GM12801 (cell line): ENCODE results near the gene BRI3.

Source experiments
- TF ChIP-seq, protein P1 (sequence below): IDR thresholded peaks from one replicate; pipeline ENCODE4 v1.5.1; 2011; ENCODE audit warnings: control low read depth; ENCODE audit not compliant: insufficient read length; ENCODE audit errors: extremely low read depth

Gene BRI3

DNA sequence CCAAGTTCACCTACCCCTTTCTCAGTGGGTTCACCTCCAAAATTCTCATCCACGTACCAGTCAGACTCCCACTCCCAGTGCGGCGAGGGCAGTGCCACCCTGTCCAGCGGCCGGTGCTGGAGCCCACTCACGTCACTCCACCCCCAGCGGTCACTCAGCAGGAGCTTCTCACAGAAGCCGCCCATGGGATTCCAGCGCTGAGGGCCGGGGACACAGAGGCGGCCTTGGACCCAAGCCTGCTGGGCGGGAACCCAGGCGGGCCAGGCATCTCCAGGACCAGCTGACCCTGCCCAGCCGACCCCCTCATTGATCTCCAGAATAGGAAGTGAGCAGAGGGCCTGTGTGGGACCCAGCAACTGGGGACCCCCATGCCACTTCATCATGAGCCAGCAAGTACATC, 36.6 kb upstream of the BRI3 start:
- TF ChIP-seq, protein P1, sequence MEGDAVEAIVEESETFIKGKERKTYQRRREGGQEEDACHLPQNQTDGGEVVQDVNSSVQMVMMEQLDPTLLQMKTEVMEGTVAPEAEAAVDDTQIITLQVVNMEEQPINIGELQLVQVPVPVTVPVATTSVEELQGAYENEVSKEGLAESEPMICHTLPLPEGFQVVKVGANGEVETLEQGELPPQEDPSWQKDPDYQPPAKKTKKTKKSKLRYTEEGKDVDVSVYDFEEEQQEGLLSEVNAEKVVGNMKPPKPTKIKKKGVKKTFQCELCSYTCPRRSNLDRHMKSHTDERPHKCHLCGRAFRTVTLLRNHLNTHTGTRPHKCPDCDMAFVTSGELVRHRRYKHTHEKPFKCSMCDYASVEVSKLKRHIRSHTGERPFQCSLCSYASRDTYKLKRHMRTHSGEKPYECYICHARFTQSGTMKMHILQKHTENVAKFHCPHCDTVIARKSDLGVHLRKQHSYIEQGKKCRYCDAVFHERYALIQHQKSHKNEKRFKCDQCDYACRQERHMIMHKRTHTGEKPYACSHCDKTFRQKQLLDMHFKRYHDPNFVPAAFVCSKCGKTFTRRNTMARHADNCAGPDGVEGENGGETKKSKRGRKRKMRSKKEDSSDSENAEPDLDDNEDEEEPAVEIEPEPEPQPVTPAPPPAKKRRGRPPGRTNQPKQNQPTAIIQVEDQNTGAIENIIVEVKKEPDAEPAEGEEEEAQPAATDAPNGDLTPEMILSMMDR, result no peak

DNA sequence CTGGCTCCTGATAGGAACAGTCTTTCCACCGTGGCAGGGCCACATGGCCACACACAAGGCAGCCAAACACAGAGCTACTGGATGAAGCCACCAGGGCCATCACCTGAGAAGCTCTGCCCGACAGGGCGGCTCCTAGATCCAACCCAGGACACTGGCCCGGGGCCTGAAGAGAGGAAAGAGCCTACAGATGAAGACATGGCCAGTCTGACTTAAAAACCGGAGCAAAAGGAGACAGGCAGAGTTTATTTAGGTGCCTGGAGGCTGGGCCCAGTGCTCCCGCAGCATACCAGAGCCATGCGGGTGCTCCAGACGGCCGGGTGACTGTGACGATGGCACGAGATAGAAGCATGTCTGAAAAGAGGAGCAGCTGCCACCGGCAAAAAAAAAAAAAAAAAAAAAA, 33.3 kb upstream of the BRI3 start:
- TF ChIP-seq, protein P1, result no peak

DNA sequence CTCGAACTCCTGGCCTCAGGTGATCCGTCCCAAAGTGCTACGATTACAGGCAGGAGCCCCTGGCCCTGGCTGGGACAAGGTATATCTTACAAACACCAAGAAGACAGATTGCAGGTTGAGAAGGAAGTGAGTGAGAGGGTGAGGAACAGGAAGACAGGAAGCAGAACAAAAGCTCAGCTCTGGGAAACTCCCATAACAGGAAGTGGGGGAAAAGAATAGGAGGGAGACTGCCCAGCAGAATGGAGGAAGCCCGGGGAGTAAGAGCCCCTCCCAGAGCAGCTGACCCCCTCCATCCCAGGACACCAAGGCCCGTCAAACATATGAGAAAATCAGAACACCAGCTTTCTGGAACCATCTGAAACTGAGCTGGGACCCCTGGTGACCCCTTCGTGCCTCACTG, 32.4 kb upstream of the BRI3 start:
- TF ChIP-seq, protein P1, result no peak

DNA sequence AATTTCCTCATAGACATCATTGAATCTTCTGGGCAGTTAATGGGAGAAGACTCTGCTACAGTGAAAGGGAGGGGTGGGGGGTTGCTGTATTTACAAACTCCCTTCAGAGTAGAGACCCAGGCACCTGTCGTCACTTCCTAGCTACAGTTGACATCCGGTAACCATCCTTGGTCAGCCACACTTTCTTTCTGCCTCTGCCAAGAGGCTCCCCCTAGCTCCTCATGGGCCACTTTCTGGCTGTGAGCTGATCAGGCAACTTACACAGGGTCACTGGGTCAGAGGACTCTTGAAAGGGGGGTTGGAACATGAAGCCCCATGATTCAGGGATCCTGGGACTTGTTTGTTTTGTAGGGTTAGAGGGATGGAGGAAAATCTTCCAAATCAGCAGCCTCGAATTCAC, 30.7 kb upstream of the BRI3 start:
- TF ChIP-seq, protein P1, result no peak

DNA sequence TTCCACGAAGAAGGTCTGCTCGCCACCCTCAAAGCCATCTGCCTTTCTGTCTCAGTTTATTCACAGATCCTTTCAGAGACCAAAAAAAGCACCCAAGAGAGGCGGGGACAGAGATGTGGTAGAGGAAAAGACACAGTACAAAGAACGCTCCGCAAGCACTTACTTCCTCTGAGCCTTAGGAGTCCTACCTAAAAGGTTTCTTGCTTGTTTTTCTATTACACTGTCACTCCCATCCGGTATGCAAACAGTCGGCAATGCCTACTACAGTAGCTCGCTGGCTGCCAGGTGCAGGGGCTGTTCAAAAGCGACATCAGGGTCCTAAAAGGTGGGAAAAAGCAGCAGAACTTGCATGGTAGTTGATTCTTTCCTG, 30.3 kb upstream of the BRI3 start:
- TF ChIP-seq, protein P1, result no peak

DNA sequence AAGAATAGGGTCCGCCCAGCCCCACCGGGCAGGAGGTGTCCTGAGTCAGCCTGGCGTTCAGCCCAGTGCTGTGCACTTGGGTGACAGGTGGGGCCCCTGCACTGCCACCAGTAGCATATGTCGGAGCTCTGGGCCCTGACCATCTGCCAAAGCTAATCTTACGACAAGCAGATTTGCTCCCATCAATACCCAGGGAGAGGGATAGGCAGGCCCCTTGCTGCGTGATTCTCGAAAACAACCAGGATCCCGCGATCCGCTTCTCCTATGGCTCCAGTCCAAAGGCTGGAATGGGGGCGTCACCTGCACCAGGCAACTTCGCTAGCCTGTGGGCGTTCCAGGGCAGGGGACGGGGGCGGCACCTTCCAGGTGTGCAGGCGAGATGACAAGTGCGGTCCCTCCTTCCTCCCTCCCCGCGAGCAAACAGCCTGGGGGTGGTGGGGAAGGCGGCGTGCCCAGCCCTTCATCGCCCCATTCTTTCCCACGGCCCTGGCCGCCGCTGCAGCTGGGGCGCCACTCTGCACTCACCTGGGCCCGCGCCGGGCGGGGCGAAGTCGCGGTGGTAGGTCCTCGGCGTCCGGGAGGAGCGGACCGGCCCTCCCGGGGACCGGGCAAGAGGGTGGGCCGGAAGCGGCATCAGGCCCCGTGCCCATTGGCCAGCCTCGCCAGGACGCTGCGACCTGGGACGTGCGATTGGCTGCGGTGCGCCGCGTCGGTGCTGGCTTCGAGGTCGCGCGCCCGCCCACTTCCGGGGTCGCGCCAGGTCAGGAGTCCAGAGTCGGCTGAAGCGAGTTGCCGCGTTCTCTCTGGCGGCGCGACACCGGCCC, 29.7 kb upstream of the BRI3 start, which contains the start of gene TECPR1:
TECPR1 (minus strand) TSS at position 632 of the 824 bp plus-strand sequence. CDS start 6,086 bp downstream, outside the sequence.
- TF ChIP-seq, protein P1, result no peak

DNA sequence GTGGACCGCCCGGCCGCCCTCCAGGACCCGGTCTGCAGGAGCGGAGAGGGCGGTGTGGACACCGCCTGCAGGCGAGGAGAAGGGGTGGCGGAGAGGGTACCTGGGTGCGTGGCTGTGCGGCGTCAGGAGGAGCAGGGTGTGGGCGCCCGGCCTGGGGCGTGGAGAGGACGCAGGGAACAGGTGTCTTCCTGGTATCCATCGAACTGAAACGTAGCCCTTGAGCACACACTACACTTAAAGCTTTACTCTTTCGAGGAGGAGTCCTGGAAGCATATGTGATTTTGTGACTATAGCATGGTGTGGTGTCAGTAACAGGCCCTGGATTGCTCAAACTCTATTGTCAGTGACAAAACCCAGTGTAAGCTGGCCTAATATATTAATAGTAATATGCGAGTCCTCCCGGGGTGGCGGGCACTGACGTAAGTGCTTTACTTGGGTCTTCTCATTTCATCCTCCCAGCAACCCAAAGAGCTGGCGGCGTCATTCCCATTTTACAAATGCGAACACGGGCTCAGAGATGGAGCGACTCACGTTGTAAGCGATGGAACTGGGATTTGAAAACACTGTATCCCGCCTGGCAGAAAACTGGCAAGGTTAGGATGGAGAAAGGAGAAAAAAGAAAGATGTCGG, 28.9 kb upstream of the BRI3 start:
- TF ChIP-seq, protein P1, result no peak
